ENCODE measurements around the gene GLP1R.

GRCh38 chr6:39060467-39061160 lies 12.0 kb downstream of the GLP1R start:
- TF ChIP-seq EZH2 (IDR thresholded peaks at IDR 0.05; ENCODE audit: borderline replicate concordance, low read length) = no peak
- TF ChIP-seq CTCF (IDR thresholded peaks at IDR 0.05; ENCODE audit: low read length) = no peak

All from OCI-LY1 (cell line).